NCI-H2196 treated with DMSO at 0.1 percent for 48 hours (cell line): ENCODE measurements around the gene DBNL.

Source experiments
- DNase-seq: peaks from one replicate; lab custom pipeline; 2025; ENCODE audit not compliant: unreplicated experiment; lab: John Stamatoyannopoulos, UW

The DBNL gene

GRCh38 chr7:44098092-44099068 is 53.9 kb downstream of the DBNL start:
- no peak for DNase-seq

- DNase-seq = no peak
Measured at GRCh38 chr7:44099669-44100068, 55.2 kb downstream of the DBNL start.

- no peak for DNase-seq
Measured at GRCh38 chr7:44100458-44101302, 56.2 kb downstream of the DBNL start.

DNA sequence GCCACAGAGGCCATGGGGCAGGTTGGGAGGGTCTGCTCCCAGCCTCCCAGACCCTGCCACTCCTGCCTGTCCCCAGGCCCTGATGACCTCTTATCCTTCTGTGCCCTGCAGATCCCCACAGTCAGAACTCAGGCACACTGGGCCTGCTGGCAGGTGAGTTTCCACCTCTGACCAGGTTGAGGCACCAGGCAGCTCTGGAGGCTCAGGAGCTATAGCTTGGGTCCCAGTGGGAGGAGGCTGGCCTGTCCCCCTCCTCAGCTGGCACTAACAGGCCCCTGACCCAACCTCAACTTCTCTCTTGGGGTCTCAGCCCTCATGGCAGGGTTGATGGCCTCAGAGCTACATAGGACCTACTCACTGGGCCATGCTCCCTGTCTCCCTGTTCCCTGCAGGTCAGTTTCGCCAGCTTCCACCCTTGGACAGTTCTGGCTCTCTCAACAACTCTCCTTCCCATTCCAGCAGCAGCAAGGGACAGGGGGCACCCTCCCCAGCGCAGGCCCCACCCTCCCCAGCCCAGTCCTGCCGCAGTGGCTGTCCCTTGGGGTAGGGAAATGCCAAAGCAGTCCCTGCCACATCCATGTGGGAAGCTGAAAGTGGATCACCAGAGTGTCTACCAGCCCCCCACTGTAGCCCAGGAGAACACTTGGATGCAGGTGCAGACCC is 56.9 kb downstream of the DBNL start:
- DNase-seq = no peak

DNA sequence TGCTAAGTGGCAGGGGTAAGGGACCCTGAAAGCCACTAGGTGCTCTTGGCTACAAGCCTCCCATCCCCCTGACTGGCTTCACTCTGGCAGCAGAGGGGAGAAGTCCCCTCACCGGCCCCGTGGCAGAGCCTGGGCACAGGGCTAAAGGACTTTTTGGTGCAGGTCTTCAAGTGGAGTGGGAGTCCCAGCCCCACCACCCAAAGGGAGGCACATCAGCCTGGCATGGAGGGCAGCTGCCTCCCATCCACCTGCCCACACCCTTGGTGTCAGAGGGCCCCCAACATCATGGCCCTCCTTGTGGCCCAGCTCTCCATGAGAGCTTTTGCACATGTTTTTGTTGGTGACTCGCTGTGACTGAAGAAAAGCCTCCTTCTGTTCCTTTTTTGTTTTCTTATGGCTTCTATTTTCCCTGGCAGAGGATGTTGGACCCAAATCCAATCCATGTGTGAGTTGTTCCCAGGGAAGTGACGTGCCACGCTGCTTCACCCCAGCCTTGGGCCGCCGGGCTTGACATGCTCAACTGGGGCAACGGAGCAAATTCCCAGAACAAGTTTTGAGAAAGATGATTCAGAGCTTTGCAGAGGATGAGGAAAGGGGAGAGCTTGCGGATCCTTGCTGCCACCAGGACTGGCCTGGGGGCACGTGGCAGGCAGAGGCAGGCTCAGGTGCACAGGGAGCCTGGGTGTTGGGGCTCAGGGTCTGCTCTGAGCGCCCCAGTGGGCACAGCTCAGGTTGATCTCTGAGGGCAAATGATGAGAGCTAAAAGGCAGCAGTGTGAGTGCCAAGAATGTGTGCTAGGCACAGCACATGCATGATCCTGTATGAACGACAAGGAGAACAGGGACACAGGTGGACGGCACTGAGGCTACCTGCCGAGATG is 57.7 kb downstream of the DBNL start:
- DNase-seq = no peak

- no peak for DNase-seq
Measured at GRCh38 chr7:44102846-44103565, 58.5 kb downstream of the DBNL start.

- DNase-seq = no peak
Measured at GRCh38 chr7:44103566-44103922, 59.0 kb downstream of the DBNL start.

DNA sequence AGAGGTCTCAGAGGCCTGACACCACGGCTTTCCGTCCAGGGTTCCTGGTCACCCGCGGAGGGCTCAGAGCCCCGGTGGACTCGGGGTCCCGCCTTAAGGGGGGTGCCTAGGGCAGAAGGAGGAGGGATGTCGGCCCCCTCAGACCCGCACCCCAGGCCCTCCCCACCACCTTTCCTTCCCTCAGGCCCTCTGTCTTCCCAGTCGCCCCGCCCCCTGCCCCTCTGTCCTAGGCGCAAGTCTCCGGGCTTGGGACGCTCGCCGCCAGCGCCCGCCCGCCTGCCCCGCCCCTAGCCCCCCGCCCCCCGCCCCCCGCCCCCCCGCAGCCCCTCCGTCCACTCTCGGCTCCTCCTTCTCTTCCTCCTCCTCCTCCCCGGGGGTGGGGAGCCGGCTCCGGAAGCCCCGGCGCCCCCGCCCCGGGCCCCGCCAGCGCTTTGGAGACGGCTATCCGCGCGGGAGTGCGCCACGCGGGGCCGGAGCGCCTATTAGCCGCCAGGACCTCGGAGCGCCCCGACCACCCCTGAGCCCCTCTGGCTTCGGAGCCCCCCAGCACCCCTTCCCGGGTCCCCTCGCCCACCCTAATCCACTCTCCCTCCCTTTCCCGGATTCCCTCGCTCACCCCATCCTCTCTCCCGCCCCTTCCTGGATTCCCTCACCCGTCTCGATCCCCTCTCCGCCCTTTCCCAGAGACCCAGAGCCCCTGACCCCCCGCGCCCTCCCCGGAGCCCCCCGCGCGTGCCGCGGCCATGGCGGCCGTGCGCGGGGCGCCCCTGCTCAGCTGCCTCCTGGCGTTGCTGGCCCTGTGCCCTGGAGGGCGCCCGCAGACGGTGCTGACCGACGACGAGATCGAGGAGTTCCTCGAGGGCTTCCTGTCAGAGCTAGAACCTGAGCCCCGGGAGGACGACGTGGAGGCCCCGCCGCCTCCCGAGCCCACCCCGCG is 59.7 kb downstream of the DBNL start, which contains the start of gene AEBP1:
Gene AEBP1 (plus strand): TSS at position 423 of the 937 bp plus-strand sequence. CDS start 321 bp downstream, at position 744.
- no peak for DNase-seq

- no peak for DNase-seq
Measured at GRCh38 chr7:44104860-44105771, 60.6 kb downstream of the DBNL start.

- no peak for DNase-seq
Measured at GRCh38 chr7:44105832-44106231, 61.3 kb downstream of the DBNL start.

DNA sequence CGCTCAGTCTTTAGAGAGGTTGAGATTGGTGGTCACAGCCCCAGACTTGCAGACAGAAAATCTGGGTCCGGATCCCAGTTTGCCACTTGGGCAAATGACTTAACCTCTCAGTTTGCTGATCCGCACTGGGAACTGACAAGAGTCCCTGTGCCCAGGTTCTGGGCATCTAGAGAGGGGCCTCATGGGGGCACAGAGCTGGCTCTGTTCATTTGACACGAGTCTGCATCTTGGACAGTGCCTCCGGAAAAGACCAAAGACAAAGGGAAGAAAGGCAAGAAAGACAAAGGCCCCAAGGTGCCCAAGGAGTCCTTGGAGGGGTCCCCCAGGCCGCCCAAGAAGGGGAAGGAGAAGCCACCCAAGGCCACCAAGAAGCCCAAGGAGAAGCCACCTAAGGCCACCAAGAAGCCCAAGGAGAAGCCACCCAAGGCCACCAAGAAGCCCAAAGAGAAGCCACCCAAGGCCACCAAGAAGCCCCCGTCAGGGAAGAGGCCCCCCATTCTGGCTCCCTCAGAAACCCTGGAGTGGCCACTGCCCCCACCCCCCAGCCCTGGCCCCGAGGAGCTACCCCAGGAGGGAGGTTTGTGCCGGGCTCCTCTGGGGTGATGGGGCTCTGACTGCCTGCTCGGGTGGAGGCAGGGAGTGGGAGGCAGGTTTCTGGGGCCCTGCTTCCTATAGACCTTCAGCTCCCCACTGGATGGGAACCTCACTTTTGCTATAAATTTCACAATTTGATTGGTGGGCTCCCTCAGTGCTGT is 62.0 kb downstream of the DBNL start:
- DNase-seq = no peak

- DNase-seq = no peak
Measured at GRCh38 chr7:44107116-44107960, 62.8 kb downstream of the DBNL start.

DNA sequence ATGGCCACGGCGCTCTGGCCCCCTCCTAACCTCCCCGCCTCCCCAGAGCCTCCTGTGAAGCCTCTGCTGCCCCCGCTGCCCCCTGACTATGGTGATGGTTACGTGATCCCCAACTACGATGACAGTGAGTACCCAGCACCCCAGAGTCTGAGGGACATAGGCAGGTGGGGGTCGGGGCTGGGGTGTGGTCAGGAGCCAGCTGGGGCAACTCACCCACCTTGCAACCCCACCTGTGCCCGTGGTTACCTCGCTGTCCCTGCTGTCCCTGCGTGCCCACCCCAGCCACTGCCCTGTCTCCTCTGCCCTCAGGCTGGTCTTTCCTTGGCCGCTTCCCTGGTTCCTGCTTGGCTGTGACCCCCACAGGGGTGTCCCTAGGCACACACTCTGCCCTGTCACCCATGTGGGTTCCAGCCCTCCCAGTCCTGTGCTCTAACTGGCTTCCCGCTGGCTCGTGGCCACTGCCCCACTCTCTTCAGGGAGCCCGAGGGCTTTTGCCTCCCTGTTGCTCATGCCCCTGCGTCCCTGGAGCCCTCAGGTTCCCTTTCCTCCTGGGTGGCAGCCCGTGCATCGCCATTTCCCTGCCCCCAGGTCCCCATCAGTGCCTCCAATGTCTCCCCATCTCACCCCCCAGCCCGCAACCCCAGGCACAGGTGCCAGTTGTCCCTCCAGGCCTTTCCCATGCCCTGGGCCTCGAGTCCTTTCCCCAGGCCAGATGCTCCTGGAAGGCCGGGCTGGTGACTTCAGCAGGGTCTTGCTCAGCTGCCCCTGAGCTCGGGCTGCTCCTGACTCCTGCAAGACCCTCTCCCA is 63.7 kb downstream of the DBNL start:
- DNase-seq = no peak

GRCh38 chr7:44108768-44109750 is 64.6 kb downstream of the DBNL start:
- DNase-seq = no peak
